ENCODE results near the gene LAMC2. TPM values are rescaled to one million over a fixed set of nuclear protein-coding genes. Genes with fewer than 3 reads are reported as not detected.

Gene LAMC2
- total RNA-seq, 1 experiment from 2014 or later = 642 TPM

GRCh38 chr1:183276386-183277080 lies 90.5 kb downstream of the LAMC2 start:
- Mint-ChIP-seq H3K27ac (ENCODE audit: unreplicated experiment) (no peak overlapping the region), H3K36me3 (ENCODE audit: insufficient read depth, unreplicated experiment) (no peaks in the 10 kb centered on the region), H3K4me3 (ENCODE audit: low read depth, unreplicated experiment) (no peak overlapping the region), H3K4me1 (ENCODE audit: low read depth, unreplicated experiment) (peaks cover 25% of the 10 kb centered on the region), H3K27me3 (ENCODE audit: unreplicated experiment) (no peaks in the 10 kb centered on the region), H3K9me3 (ENCODE audit: low read depth, unreplicated experiment) (no peaks in the 10 kb centered on the region)
- DNase-seq = no peak
- intact Hi-C loops (cut with micrococcal nuclease; ENCODE audit: unreplicated experiment) = no loop called here
- CTCF ChIA-PET = interaction anchor here (1.2 kb wide), 1 partner anchor 168 kb away, joined by 3 read pairs; no protein-coding TSS in a partner anchor
- no TSS peak for BruUV-seq (replicated peaks)
- no peak for TF ChIP-seq CTCF (IDR thresholded peaks at IDR 0.05; ENCODE audit: unreplicated experiment)

- intact Hi-C loops (cut with micrococcal nuclease; ENCODE audit: unreplicated experiment) = no loop called here
- no peak for TF ChIP-seq CTCF (IDR thresholded peaks at IDR 0.05; ENCODE audit: unreplicated experiment)
- no peak overlapping the region for H3K4me3 Mint-ChIP-seq (ENCODE audit: low read depth, unreplicated experiment)
- no peak overlapping the region for H3K27ac Mint-ChIP-seq (ENCODE audit: unreplicated experiment)
- peaks cover 9% of the 10 kb centered on the region for H3K4me1 Mint-ChIP-seq (ENCODE audit: low read depth, unreplicated experiment)
- no peaks in the 10 kb centered on the region for H3K9me3 Mint-ChIP-seq (ENCODE audit: low read depth, unreplicated experiment)
- DNase-seq = no peak
- H3K27me3 Mint-ChIP-seq (ENCODE audit: unreplicated experiment) = no peaks in the 10 kb centered on the region
- CTCF ChIA-PET = interaction anchor here (1.0 to 1.1 kb wide), 2 partner anchors 9 to 15 kb away, joined by 3 to 4 read pairs; no protein-coding TSS in a partner anchor
- no peaks in the 10 kb centered on the region for H3K36me3 Mint-ChIP-seq (ENCODE audit: insufficient read depth, unreplicated experiment)
- no TSS peak for BruUV-seq (replicated peaks)
Measured at GRCh38 chr1:183277821-183278738, 92.0 kb downstream of the LAMC2 start.

- no peak for TF ChIP-seq CTCF (IDR thresholded peaks at IDR 0.05; ENCODE audit: unreplicated experiment)
- Mint-ChIP-seq H3K4me1 (ENCODE audit: low read depth, unreplicated experiment) (peaks cover under 1% of the 10 kb centered on the region), H3K9me3 (ENCODE audit: low read depth, unreplicated experiment) (no peaks in the 10 kb centered on the region), H3K27ac (ENCODE audit: unreplicated experiment) (no peak overlapping the region), H3K4me3 (ENCODE audit: low read depth, unreplicated experiment) (no peak overlapping the region), H3K36me3 (ENCODE audit: insufficient read depth, unreplicated experiment) (no peaks in the 10 kb centered on the region), H3K27me3 (ENCODE audit: unreplicated experiment) (peaks cover 5% of the 10 kb centered on the region)
- CTCF ChIA-PET = interaction anchor here (0.6 to 1.1 kb wide), 3 partner anchors 16 to 284 kb away, joined by 3 to 5 read pairs (median 3); no protein-coding TSS in a partner anchor
- intact Hi-C loops (cut with micrococcal nuclease; ENCODE audit: unreplicated experiment) = no loop called here
- no peak for DNase-seq
- no TSS peak for BruUV-seq (replicated peaks)
Measured at GRCh38 chr1:183278739-183279591, 92.9 kb downstream of the LAMC2 start.

GRCh38 chr1:183279835-183280234 lies 93.8 kb downstream of the LAMC2 start:
- Mint-ChIP-seq H3K9me3 (ENCODE audit: low read depth, unreplicated experiment) (no peaks in the 10 kb centered on the region), H3K27me3 (ENCODE audit: unreplicated experiment) (peaks cover 10% of the 10 kb centered on the region), H3K36me3 (ENCODE audit: insufficient read depth, unreplicated experiment) (no peaks in the 10 kb centered on the region), H3K27ac (ENCODE audit: unreplicated experiment) (no peak overlapping the region), H3K4me3 (ENCODE audit: low read depth, unreplicated experiment) (no peak overlapping the region), H3K4me1 (ENCODE audit: low read depth, unreplicated experiment) (no peaks in the 10 kb centered on the region)
- intact Hi-C loops (cut with micrococcal nuclease; ENCODE audit: unreplicated experiment) = loop anchor here (2.0 kb wide), 3 partner anchors 39 to 343 kb away; no protein-coding TSS in a partner anchor
- CTCF ChIA-PET = no interaction called here
- no TSS peak for BruUV-seq (replicated peaks)
- DNase-seq = no peak
- no peak for TF ChIP-seq CTCF (IDR thresholded peaks at IDR 0.05; ENCODE audit: unreplicated experiment)
